Neural progenitor cell (in vitro differentiated cells): ENCODE results near the gene ELOVL3. TPM values are rescaled to one million over a fixed set of nuclear protein-coding genes. Genes with fewer than 3 reads are reported as not detected.

Experiments used
- DNase-seq: peaks from one replicate; pipeline ENCODE4 v3.0.0-alpha.2; 2016; ENCODE audit warnings: low spot score
- H2AFZ ChIP-seq: fragments of 200-600 bp; sonication (generic); replicated peaks from 2 replicates; pipeline ENCODE4 v1.6.1; 2016; ENCODE audit warnings: antibody characterized with exemption
- H3F3A ChIP-seq: fragments of 200-600 bp; sonication (generic); 2 replicates; pipeline ENCODE4 v1.6.1; 2016; ENCODE audit warnings: antibody characterized with exemption, low read depth
- H3K27ac ChIP-seq: fragments of 200-600 bp; sonication (generic); 2 replicates; pipeline ENCODE4 v1.5.1; 2016; ENCODE audit warnings: mild to moderate bottlenecking
- H3K27me3 ChIP-seq: fragments of 200-600 bp; sonication (generic); 2 replicates; pipeline ENCODE4 v1.6.1; 2016; ENCODE audit warnings: mild to moderate bottlenecking, moderate library complexity
- H3K36me3 ChIP-seq: fragments of 200-600 bp; sonication (generic); 2 replicates; pipeline ENCODE4 v1.5.1; 2016
- H3K4me1 ChIP-seq: fragments of 200-600 bp; sonication (generic); 2 replicates; pipeline ENCODE4 v1.6.1; 2016; ENCODE audit warnings: mixed run types
- H3K4me2 ChIP-seq: fragments of 200-600 bp; sonication (generic); 2 replicates; pipeline ENCODE4 v1.6.1; 2016
- H3K4me3 ChIP-seq: fragments of 200-600 bp; sonication (generic); 2 replicates; pipeline ENCODE4 v1.5.1; 2016
- H3K79me2 ChIP-seq: fragments of 200-600 bp; sonication (generic); 2 replicates; pipeline ENCODE4 v1.6.1; 2016; ENCODE audit warnings: low read depth
- H3K9ac ChIP-seq: fragments of 200-600 bp; sonication (generic); 2 replicates; pipeline ENCODE4 v1.6.1; 2016
- H3K9me3 ChIP-seq: fragments of 200-600 bp; sonication (generic); 2 replicates; pipeline ENCODE4 v1.5.1; 2016; ENCODE audit warnings: low read depth
- H4K20me1 ChIP-seq: fragments of 200-600 bp; sonication (generic); 2 replicates; pipeline ENCODE4 v1.6.1; 2016; ENCODE audit warnings: low read depth
- H3K27ac Mint-ChIP-seq: 3 replicates; pipeline ENCODE4 v1.8.0; 2021; ENCODE audit warnings: mixed read lengths
- H3K27me3 Mint-ChIP-seq: 2 replicates; pipeline ENCODE4 v1.8.0; 2022; ENCODE audit warnings: low read depth, mild to moderate bottlenecking, inconsistent platforms, moderate library complexity, mixed read lengths; ENCODE audit not compliant: insufficient read depth
- H3K36me3 Mint-ChIP-seq: 3 replicates; pipeline ENCODE4 v1.8.0; 2021; ENCODE audit warnings: mixed read lengths
- H3K4me1 Mint-ChIP-seq: 3 replicates; pipeline ENCODE4 v1.8.0; 2021; ENCODE audit warnings: mixed read lengths
- H3K4me3 Mint-ChIP-seq: 3 replicates; pipeline ENCODE4 v1.8.0; 2021; ENCODE audit warnings: mild to moderate bottlenecking, moderate library complexity, mixed read lengths
- H3K9me3 Mint-ChIP-seq: 3 replicates; pipeline ENCODE4 v1.8.0; 2020; ENCODE audit warnings: mixed read lengths
- EZH2 ChIP-seq: fragments of 200-600 bp; sonication (generic); IDR thresholded peaks from 2 replicates; pipeline ENCODE4 v1.6.1; 2017; ENCODE audit warnings: antibody characterized with exemption, mild to moderate bottlenecking, moderate library complexity
- EZH2phosphoT487 ChIP-seq: fragments of 200-600 bp; sonication (generic); IDR thresholded peaks from 2 replicates; pipeline ENCODE4 v1.6.1; 2017; ENCODE audit warnings: antibody characterized with exemption
- total RNA-seq: library from RNA; depleted of rRNA; stranded (reverse); fragments of >200 nt; gene quantifications from 2 replicates; pipeline ENCODE4 v1.2.3, GENCODE V29; 2015; ENCODE audit warnings: low replicate concordance
- TF ChIP-seq, protein P1 (sequence below): fragments of 200-600 bp; sonication (generic); IDR thresholded peaks from 2 replicates; pipeline ENCODE4 v1.5.1; 2017; ENCODE audit warnings: antibody characterized with exemption, mild to moderate bottlenecking

Gene ELOVL3
- total RNA-seq, 1 donor from 2014 or later: not detected

- peaks cover 36% of the 10 kb centered on the region for H3K79me2 ChIP-seq
- H4K20me1 ChIP-seq: peaks cover 12% of the 10 kb centered on the region
- H3K4me1 ChIP-seq: peaks cover 3% of the 10 kb centered on the region
- H3K4me3 ChIP-seq: no peak overlapping the region
- H3K9ac ChIP-seq: no peak overlapping the region
- H3K27me3 Mint-ChIP-seq: no peaks in the 10 kb centered on the region
- peaks cover 11% of the 10 kb centered on the region for H3K36me3 Mint-ChIP-seq
- H3K27ac Mint-ChIP-seq: no peak overlapping the region
- H3K9me3 Mint-ChIP-seq: no peaks in the 10 kb centered on the region
- no peak overlapping the region for H3K4me3 Mint-ChIP-seq
- H2AFZ ChIP-seq: no peak overlapping the region
- no peak for DNase-seq
- H3K27ac ChIP-seq: no peak overlapping the region
- H3K9me3 ChIP-seq: no peaks in the 10 kb centered on the region
- peaks cover 2% of the 10 kb centered on the region for H3K4me1 Mint-ChIP-seq
- H3K27me3 ChIP-seq: no peaks in the 10 kb centered on the region
- H3F3A ChIP-seq: peaks cover 6% of the 10 kb centered on the region
- TF ChIP-seq EZH2phosphoT487: no peak
- TF ChIP-seq, protein P1, sequence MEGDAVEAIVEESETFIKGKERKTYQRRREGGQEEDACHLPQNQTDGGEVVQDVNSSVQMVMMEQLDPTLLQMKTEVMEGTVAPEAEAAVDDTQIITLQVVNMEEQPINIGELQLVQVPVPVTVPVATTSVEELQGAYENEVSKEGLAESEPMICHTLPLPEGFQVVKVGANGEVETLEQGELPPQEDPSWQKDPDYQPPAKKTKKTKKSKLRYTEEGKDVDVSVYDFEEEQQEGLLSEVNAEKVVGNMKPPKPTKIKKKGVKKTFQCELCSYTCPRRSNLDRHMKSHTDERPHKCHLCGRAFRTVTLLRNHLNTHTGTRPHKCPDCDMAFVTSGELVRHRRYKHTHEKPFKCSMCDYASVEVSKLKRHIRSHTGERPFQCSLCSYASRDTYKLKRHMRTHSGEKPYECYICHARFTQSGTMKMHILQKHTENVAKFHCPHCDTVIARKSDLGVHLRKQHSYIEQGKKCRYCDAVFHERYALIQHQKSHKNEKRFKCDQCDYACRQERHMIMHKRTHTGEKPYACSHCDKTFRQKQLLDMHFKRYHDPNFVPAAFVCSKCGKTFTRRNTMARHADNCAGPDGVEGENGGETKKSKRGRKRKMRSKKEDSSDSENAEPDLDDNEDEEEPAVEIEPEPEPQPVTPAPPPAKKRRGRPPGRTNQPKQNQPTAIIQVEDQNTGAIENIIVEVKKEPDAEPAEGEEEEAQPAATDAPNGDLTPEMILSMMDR: no peak
- no peak for TF ChIP-seq EZH2
- no peaks in the 10 kb centered on the region for H3K36me3 ChIP-seq
- no peak overlapping the region for H3K4me2 ChIP-seq
Observed at GRCh38 chr10:102274062-102274461, 48.0 kb downstream of the ELOVL3 start.

- no peak for TF ChIP-seq EZH2phosphoT487
- TF ChIP-seq, protein P1: no peak
- no peak for TF ChIP-seq EZH2
- H4K20me1 ChIP-seq: peaks cover 19% of the 10 kb centered on the region
- no peak overlapping the region for H3K4me3 ChIP-seq
- H3K4me1 Mint-ChIP-seq: peaks cover 11% of the 10 kb centered on the region
- no peaks in the 10 kb centered on the region for H3K36me3 ChIP-seq
- H3K27ac ChIP-seq: peak overlapping the region; percentile 13
- H2AFZ ChIP-seq: no peak overlapping the region
- H3K4me2 ChIP-seq: no peak overlapping the region
- H3K9me3 ChIP-seq: no peaks in the 10 kb centered on the region
- H3K4me1 ChIP-seq: peaks cover 12% of the 10 kb centered on the region
- H3K27me3 ChIP-seq: no peaks in the 10 kb centered on the region
- no peaks in the 10 kb centered on the region for H3K9me3 Mint-ChIP-seq
- peaks cover 11% of the 10 kb centered on the region for H3K36me3 Mint-ChIP-seq
- no peak overlapping the region for H3K4me3 Mint-ChIP-seq
- no peaks in the 10 kb centered on the region for H3K27me3 Mint-ChIP-seq
- H3F3A ChIP-seq: peaks cover 12% of the 10 kb centered on the region
- no peak overlapping the region for H3K27ac Mint-ChIP-seq
- no peak overlapping the region for H3K9ac ChIP-seq
- no peak for DNase-seq
- peaks cover 41% of the 10 kb centered on the region for H3K79me2 ChIP-seq
Observed at GRCh38 chr10:102275343-102275742, 49.2 kb downstream of the ELOVL3 start.

DNA sequence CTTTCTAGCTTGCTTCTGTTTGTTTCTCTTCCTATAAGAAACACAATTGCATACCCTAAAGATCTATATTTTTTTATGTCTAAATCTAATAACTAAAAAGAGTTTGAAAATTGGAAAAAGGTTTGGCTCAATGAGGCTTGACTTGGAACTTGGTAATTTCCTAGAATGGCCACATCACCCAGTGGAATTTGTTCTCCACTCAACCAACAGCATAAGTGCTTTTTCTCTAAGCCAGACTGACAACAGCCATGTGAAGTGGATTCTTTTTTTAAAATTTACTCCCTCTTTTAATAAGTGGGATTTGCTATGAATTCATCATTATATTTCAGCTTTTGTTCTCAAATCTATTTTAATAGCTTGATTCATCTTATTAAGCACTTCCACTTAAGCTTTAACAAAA lies 53.0 kb downstream of the ELOVL3 start:
- no peak overlapping the region for H3K27ac Mint-ChIP-seq
- H3K4me3 Mint-ChIP-seq: no peak overlapping the region
- Histone ChIP-seq H3F3A (peaks cover 17% of the 10 kb centered on the region), H3K9ac (peak overlapping the region; percentile 36), H3K4me1 (peaks cover 12% of the 10 kb centered on the region), H3K4me3 (no peak overlapping the region), H3K79me2 (peaks cover 26% of the 10 kb centered on the region), H3K36me3 (no peaks in the 10 kb centered on the region), H3K27ac (peak overlapping the region; percentile 36), H3K9me3 (no peaks in the 10 kb centered on the region), H3K27me3 (no peaks in the 10 kb centered on the region), H4K20me1 (peaks cover 25% of the 10 kb centered on the region), H2AFZ (no peak overlapping the region), H3K4me2 (peak overlapping the region; percentile 25)
- H3K36me3 Mint-ChIP-seq: peaks cover 4% of the 10 kb centered on the region
- TF ChIP-seq EZH2 (no peak), EZH2phosphoT487 (no peak)
- TF ChIP-seq, protein P1: no peak
- peaks cover 17% of the 10 kb centered on the region for H3K4me1 Mint-ChIP-seq
- H3K27me3 Mint-ChIP-seq: no peaks in the 10 kb centered on the region
- no peak for DNase-seq
- no peaks in the 10 kb centered on the region for H3K9me3 Mint-ChIP-seq

Other genes with a start within 250 kb of the ELOVL3 start
- 11.8 and 14.5 TPM in 2 replicates for gene ARMH3, start 170.1 kb upstream of the ELOVL3 start, total RNA-seq
- 7.2 and 22.8 TPM in 2 replicates for gene HPS6, start 160.9 kb upstream of the ELOVL3 start, total RNA-seq
- 46.4 and 79.2 TPM in 2 replicates for gene LDB1, start 105.9 kb upstream of the ELOVL3 start, total RNA-seq
- gene PPRC1, start 93.3 kb upstream of the ELOVL3 start, total RNA-seq: 11.7 and 15.4 TPM in 2 replicates
- gene NOLC1, start 73.9 kb upstream of the ELOVL3 start, total RNA-seq: 74.7 and 80.6 TPM in 2 replicates
- 0.46 TPM in 1 of 2 replicates, not detected in the other for gene PITX3, start 15.2 kb downstream of the ELOVL3 start, total RNA-seq
- 23.5 and 37.9 TPM in 2 replicates for gene GBF1, start 19.2 kb downstream of the ELOVL3 start, total RNA-seq
- gene NFKB2, start 169.4 kb downstream of the ELOVL3 start, total RNA-seq: 4.0 and 14.9 TPM in 2 replicates
- gene PSD, start 192.5 kb downstream of the ELOVL3 start, total RNA-seq: 0.09 and 2.8 TPM in 2 replicates
- gene FBXL15, start 194.5 kb downstream of the ELOVL3 start, total RNA-seq: 4.4 and 12.2 TPM in 2 replicates
- 64.0 and 97.4 TPM in 2 replicates for gene CUEDC2, start 206.3 kb downstream of the ELOVL3 start, total RNA-seq
- gene C10orf95, start 225.2 kb downstream of the ELOVL3 start, total RNA-seq: not detected in 2 replicates